ENCODE results near the gene CYSRT1.

The CYSRT1 gene

DNA sequence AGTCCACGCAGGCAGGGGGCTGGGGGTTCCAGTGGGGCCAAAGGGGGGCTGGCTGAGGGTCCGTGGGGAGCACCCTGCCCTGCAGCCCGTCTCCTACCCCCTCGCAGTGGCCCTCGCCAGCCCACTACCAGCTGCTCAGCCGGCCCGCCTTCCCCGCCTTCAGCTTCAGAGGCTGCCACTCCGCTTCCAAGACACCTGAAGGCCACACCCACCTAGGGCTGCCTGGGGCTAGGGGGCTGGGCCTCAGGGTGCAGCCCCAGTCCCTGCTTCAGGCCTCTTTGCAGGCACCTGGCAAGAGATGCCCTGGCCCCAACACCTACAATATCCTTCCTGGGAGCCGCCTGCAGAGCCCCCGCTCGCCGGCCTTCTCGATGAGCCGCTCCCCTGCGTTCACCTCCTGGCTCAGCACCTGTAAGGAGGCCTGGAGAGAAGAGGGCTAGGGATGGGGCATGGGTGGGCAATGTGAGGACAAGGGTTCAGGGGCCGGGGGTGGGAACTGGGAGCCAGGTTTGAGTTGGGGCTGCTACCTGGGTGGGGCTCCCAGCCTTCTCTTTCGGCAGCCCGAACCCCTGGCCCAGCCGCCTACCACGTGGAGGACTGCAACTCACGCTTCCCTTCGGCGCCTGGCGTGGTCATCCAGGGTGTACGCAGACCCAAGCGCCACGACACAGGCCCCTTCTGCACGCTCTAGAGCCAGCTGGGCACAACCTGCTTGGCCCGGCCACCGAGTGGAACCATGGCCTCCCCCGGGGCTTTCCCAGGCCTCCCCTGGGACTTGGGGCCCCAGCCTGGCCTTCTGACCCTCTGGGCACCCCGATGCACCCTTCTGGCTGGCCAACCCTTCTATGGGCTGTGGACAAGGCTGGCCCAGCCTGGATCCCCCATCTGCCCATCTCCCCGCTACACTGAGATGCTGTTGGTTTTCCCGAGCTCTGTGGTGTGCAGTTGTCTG, 27.9 kb downstream of the CYSRT1 start:
- no peak for DNase-seq (ENCODE audit: low read depth)

DNA sequence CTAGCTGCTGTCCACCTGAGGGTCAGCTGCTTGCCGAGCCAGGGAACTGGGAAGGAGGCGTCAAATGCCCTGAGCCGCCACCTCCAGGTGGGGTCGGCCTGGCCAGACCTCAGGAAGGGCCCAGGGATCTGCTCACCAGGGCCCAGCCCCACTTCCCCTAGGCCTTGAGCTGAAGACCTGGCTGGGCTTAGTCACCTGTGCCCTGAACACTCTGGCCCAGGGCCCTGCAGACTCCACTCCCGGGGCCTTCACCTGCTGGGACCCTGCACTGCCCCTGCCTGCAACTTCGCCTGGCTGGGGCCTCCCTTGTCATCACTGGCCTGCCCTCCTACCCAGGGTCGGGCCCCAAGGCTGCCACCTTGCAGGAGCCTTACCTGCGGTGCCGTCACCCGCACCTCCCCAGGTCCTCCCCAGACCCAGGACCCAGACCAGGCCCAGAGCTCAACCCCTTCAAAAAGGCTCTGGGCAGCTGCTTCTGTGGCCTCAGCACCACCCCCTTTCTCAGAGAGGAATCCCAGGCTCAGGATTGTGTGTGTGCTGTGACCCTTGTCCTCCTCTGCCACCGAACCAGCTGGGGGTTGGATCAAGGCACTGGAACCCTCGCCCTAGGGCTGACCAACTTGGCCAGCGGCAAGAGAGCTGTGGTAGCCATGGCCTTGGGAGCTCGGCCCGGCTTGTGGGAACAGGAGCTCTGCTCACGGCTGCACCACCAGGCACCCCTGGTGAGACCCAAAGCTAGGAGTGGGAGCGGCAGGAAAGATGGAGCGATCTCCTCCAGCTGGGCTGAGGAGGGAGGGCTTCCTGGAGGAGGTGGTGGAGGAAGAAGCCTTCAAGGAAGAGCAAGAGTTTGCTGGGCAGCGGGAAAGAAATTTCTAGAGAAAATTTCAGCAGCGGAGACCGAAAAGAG, 29.0 kb downstream of the CYSRT1 start:
- peak; percentile 28 for DNase-seq (ENCODE audit: low read depth)

DNA sequence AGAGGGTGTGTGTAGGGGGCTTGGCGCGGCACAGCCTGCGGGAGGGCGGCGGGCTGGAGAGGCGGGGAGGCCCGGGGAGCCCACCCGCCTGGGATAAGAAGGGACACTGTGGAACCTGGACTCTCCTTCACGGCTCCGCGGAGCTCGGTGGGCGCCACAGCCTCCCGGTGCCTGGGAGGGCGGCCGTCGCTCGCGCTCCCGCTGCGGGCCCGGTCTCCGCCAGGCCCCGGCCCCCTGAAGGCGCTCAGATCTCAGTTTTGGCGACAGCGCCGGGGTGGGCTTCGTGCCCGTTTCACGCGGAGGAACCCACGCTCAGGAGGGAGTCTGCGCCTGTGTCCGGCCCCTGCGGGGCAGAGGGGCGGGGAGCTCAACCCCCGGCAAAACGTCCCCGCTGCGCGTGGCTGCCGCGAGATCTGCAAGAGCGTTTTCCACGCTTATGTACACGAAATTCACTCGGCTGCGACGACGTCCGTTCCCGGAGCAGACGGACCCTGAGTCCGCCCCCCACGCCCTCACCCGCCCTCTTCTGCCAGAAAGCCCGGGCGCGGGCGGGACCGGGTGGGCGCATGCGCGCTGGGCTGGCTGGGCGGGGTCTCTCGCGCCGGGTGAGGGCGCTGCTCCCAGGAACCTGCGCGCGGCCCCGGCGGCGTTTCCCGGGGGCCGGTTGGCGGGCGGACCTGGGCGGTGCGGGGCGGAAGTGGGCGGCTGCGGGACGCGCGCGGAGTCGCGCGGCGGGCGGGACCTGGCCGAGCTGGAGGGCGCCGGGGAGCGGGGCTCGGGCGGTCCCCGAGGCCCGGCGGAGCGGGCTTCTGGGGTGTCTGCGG, 29.9 kb downstream of the CYSRT1 start, which contains the start of gene NELFB:
Gene NELFB, plus strand, starts transcription at position 704 of the 824 bp plus-strand sequence.
- DNase-seq (ENCODE audit: low read depth), result peak; percentile 76

DNA sequence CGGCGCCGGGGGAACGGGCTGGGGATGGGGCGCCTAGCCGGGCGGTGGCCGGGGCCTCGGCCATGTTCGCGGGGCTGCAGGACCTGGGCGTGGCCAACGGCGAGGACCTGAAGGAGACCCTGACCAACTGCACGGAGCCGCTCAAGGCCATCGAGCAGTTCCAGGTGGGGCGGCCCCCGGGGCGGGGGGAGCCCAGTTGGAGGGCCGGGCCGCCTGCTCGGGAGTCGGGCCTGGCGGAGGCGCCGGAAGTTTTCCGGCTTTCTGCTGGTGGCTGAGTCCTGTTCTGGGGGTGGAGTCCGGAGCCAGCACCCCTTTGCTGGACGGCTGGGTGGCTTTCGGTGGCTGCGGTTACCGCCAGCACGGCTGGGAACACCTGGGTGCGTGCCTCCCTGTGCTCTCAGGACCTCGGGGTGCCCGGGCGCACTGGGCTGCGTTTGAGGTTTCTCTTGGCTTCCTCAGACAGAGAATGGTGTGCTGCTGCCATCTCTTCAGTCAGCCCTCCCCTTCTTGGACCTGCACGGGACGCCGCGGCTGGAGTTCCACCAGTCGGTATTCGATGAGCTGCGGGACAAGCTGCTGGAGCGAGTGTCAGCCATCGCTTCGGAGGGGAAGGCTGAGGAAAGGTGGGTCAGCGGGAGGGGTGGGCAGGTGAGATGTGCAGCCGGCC, 30.6 kb downstream of the CYSRT1 start:
- DNase-seq (ENCODE audit: low read depth), result no peak

DNA sequence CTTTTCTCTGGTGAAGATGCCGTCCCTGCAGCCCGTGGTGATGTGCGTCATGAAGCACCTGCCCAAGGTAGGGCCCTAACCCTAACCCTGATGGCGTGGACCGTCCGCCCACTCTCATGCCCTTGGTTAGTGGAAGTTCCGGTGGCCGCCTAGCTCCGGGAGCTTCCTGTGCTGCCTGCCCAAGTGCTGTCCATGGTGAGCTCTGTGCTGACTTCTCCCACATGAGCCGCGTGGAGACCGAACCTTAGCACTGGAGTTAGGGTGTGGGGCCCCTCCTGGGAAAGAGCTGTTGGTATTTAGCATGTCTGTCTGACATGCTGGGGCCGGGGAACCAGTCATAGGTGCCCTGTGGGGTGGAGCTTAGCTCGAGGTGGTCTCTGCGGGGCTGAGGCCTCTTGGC, 31.4 kb downstream of the CYSRT1 start:
- DNase-seq (ENCODE audit: low read depth), result no peak

DNA sequence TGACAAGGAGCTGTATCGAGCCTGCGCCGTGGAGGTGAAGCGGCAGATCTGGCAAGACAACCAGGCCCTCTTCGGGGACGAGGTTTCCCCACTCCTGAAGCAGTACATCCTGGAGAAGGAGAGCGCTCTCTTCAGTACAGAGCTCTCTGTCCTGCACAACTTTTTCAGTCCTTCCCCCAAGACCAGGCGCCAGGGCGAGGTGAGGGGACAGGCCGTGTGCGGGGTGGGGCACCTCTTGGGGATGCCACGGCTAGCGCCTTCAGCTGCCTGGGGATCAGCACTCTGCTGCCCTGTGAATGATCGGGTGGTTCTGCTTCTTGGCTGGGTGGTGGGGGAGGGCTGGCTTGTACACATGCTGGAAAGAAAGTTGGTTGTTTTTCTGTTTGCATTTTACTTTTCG, 31.9 kb downstream of the CYSRT1 start:
- no peak for DNase-seq (ENCODE audit: low read depth)

DNA sequence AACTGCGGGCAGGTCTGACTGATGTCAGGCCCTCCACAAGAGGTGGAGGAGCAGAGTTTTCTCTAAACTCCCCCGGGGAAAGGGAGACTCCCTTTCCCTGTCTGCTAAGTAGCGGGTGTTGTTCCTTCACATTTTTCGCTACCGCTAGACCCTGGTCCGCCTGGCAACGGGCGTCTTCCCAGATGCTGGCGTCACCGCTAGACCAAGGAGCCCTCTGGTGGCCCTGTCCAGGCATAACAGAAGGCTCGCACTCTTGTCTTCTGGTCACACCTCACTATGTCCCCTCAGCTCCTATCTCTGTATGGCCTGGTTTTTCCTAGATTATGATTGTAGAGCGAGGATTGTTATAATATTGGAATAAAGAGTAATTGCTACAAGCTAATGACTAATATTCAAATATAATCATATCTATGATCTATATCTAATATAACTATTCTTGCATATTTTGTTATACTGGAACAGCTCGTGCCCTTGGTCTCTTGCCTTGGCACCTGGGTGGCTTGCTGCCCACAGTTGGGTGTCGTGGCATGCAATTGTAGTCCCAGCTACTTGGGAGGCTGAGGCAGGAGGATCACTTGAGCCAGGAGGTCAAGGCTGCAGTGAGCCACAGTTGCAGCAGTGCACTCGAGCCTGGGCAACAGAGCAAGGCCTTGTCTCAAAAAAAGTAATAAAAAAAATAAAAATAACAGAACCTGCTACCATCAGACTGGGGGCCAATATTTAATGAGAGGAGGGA, 37.4 kb downstream of the CYSRT1 start:
- peak; percentile 41 for DNase-seq (ENCODE audit: low read depth)

DNA sequence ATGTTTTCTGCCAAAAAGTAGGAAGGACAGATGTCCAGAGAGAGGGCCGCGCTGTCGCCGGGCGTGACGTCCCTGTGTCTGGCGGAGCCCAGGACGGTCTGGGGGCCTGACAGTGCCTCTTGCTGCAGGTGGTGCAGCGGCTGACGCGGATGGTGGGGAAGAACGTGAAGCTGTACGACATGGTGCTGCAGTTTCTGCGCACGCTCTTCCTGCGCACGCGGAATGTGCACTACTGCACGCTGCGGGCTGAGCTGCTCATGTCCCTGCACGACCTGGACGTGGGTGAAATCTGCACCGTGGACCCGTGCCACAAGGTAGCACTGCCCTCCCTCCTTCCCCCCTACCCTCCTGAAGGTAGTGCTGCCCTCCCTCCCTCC, 37.9 kb downstream of the CYSRT1 start:
- no peak for DNase-seq (ENCODE audit: low read depth)

DNA sequence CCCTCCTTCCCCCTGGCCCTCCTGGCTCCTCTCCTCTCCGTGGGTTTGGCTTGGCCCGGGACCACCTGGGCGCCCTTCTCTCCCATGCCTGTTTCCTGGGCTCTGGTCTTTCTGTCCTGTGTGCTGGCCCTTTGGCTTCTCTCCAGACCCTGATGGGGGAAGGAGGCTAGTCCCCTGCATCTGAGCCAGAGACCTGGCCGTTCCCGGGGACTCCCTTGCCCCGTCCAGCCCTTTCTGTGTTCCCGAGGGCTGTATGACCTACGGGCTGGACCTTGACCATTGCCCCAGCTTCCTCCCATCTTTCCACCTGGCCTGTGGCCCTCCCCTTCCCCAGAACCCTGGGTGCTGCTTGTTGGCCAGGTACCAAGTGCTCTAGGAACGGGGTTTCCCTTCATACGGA, 38.5 kb downstream of the CYSRT1 start:
- DNase-seq (ENCODE audit: low read depth), result no peak

DNA sequence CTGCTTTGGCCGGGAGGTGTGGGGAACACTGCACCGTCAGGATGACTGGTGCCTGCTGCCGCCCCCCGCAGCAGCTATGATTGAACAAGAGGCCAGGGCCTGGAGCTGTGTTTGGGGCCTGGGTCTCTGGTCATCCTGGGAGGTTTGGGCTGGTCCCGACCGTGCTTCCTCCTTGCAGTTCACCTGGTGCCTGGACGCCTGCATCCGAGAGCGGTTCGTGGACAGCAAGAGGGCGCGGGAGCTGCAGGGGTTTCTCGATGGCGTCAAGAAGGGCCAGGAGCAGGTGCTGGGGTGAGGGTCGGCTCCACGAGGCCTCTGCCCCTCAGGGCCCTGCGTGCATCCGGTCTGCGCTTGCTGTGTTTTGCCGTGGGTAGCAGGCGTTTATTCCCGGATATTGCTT, 39.1 kb downstream of the CYSRT1 start:
- DNase-seq (ENCODE audit: low read depth), result no peak

DNA sequence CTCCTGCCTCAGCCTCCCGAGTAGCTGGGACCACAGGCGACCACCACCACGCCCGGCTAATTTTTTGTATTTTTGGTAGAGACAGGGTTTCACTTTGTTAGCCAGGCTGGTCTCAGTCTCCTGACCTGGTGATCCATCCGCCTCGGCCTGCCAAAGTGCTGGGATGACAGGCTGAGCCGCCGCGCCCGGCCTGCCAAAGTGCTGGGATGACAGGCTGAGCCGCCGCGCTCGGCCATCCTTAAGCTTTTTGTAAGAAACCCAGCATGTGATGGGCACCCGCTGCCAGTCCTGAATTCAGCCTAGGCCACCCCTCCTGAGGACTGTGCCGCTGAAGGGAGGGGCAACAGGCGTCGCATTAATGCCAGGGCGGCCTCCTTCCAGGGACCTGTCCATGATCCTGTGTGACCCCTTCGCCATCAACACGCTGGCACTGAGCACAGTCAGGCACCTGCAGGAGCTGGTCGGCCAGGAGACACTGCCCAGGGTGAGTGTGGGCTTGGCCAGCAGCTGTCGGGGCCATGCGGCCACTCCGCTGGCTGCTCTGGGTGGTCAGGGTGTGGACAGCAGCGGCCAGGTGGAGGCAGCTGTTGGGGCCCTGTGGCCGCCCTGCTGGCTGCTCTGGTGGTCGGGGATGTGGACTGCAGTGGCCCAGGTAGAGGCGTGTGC, 40.7 kb downstream of the CYSRT1 start:
- no peak for DNase-seq (ENCODE audit: low read depth)

DNA sequence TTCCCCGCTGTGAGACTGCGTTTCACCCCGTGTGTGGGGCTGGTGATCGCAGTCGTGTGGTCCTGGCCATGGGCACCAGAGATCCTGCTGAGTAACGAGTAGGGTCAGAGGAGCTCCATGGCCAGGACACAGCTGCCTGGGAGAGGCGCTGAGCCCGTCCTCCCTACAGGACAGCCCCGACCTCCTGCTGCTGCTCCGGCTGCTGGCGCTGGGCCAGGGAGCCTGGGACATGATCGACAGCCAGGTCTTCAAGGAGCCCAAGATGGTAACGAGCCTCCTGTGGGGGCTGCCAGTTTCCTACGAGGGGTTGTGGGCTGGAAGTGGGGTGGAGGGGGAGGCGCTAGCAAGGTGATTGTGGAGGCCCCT, 41.2 kb downstream of the CYSRT1 start:
- no peak for DNase-seq (ENCODE audit: low read depth)

DNA sequence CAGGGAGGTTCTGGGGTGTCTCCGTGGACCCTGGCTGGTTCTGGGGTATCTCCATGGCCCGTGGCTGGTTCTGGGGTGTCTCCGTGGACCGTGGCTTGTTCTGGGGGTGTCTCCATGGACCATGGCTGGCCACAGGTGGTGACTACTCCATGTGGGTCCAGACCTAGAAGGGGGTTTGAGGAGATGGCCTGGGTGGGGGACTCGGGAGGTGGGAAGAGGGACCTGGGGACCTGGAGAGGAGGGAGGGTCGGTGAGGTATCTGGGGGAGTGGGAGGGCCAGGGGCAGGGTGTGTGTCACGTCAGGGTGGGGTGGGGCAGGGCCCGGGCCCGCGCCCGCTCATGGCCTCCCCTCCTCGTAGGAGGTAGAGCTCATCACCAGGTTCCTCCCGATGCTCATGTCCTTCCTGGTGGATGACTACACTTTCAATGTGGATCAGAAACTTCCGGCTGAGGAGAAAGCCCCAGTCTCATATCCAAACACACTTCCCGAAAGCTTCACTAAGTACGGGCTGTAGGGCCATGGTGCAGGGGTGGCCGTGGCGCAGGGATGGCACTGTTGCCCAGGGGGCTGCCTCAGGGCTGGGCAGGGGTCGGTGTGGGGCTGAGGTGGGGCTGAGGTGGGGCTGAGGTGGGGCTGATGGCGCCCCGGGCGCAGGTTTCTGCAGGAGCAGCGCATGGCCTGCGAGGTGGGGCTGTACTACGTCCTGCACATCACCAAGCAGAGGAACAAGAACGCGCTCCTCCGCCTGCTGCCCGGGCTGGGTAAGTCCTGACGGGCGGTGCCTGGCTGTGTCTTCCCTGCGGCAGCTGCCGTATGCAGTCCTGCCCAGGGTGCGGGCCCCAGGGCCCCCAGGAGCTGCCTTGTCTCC, 41.8 kb downstream of the CYSRT1 start:
- DNase-seq (ENCODE audit: low read depth), result no peak

DNA sequence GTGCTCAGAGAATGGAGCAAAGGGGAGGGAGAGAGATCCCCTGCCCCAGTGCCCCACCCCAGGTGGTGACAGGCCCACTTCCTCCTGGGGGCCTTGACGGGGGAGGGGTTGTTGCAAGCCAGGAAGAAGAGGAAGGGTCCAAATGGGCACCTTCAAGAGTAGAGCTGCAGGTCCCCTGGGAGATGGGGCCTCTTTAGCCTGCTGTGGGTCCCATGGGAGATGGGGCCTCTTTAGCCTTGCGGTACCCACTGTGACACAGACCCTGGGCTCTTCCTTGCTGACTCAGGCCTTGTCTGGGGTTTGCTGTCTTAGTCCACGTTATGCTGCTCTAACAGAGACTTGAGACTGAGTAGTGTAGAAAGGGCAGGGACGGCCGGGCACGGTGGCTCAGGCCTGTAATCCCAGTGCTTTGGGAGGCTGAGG, 43.0 kb downstream of the CYSRT1 start:
- DNase-seq (ENCODE audit: low read depth), result peak; percentile 47

DNA sequence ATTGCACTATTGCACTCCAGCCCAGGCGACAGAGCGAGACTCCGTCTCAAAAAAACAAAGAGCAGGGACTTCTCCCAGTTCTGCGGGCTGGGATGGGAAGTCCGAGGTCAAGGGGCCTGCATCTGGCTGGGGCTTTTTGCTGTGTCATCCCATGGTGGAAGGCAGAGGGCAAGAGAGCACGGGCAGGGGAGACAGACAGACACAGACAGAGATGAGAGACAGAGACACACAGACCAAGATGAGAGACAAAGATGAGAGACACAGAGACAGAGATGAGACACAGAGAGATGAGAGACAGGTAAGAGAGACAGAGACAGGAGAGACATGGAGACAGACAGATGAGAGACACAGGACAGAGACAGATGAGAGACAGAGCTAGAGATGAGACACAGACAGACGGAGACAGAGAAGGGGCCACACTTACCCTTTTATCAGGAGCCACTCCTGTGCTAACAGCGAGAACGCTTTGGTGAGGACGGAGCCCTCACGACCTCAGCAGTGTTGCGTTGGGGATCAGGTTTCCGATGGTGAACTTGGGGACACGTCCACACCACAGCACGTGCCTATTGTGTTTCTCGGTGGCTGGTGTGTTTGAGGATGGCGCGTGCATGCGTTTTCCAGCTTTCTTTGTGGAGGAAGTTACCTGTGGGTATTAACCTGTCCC, 43.7 kb downstream of the CYSRT1 start:
- no peak for DNase-seq (ENCODE audit: low read depth)

DNA sequence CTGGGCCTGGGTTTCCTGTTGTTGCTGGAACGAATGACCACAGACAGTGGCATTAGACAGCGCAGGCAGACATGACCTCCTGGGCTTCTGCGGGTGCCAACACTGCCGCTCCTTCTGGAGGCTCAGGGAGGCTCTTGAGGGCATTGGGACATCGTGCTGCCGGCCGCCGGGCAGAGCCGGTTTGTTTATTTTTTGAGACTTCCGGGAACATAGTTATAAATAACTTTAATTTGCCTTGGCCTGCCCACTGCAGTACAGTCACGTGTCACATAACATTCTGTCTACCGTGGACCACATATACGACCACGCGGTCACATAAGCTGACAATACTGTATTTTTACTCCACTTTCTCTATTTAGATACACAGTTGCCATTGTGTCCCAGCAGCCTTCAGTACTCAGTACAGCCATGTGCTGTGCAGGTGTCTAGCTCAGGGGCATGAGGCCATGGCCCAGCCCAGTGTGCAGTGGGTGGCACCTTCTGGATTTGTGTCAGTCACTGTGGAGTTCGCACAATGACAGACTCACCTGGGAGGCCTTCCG, 44.3 kb downstream of the CYSRT1 start:
- peak; percentile 21 for DNase-seq (ENCODE audit: low read depth)

DNA sequence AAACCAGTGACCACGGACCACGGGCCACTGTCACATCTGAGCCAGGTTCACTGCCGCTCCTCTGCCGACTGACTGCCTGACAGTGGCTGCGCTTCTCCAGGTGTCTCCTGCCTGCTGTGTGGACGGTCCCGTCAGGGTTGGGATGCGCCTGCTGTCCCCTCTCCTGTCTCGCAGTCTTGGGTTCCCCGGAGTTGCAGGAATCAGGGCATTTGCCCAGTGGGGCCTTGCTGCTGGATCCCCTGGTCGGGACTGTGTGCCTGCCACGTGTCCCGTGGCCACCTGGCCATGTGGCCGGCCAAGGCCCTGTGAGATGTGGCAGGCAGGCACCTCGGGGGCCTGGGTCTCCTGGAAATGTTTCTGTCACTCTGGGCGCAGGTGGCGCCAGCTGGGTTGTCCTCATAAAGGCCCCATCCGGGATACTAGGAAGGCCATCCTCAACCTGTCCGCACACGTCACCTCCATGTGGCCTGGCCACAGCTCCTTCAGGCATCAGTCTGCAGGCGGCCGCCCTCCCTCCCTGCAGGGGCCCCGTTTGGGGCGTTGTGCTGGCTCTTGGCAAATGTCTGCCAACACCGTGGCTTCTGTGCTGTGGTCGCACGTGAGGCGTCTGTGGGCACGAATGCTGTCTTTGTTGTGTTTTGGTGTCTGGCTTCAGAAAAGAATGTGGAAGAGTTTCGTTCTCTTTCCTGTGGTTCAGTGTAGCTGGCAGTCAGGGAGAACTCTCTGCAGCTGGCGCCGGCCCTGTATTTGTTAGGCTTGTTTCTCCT, 46.1 kb downstream of the CYSRT1 start:
- no peak for DNase-seq (ENCODE audit: low read depth)

DNA sequence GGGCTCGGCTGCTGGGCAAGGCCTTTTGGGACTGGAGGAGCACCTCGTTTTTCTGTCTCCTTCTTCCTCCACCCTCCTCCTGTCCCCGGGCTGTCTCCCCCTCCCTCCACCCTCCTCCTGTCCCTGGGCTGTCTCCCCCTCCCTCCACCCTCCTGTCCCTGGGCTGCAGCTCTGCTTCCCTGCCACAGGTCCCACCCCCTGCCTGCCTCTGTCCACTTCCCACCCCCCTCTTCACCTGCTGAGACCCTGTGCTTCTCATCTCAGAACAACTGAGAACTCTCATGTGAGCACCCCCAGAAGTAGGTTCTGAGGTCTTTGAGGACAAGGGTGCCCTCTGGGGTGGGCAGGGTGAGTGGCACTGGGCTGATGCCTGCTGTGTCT, 46.7 kb downstream of the CYSRT1 start:
- no peak for DNase-seq (ENCODE audit: low read depth)
